Measurements from ENCODE around the gene OBSCN. TPM values are rescaled to one million over a fixed set of nuclear protein-coding genes. Genes with fewer than 3 reads are reported as not detected.

The OBSCN gene
- total RNA-seq, 1 donor from 2014 or later, result 15.2 TPM

GRCh38 chr1:228302086-228302485 lies 94.2 kb downstream of the OBSCN start:
- DNase-seq (ENCODE audit: extremely low spot score, unreplicated experiment), result no peak
- peaks cover 9% of the 10 kb centered on the region for H3K36me3 Mint-ChIP-seq (ENCODE audit: unreplicated experiment)
- no peak overlapping the region for H3K27ac Mint-ChIP-seq (ENCODE audit: unreplicated experiment)
- no peak for TF ChIP-seq CTCF (IDR thresholded peaks at IDR 0.05)
- no peaks in the 10 kb centered on the region for H3K4me1 Mint-ChIP-seq (ENCODE audit: unreplicated experiment)
- peaks cover 34% of the 10 kb centered on the region for H3K9me3 Mint-ChIP-seq (ENCODE audit: unreplicated experiment)
- H3K4me3 Mint-ChIP-seq (ENCODE audit: unreplicated experiment), result no peak overlapping the region
- no peaks in the 10 kb centered on the region for H3K27me3 Mint-ChIP-seq (ENCODE audit: unreplicated experiment)

- Mint-ChIP-seq H3K4me3 (ENCODE audit: unreplicated experiment) (no peak overlapping the region), H3K9me3 (ENCODE audit: unreplicated experiment) (peaks cover 23% of the 10 kb centered on the region), H3K36me3 (ENCODE audit: unreplicated experiment) (peaks cover 8% of the 10 kb centered on the region), H3K27me3 (ENCODE audit: unreplicated experiment) (no peaks in the 10 kb centered on the region), H3K4me1 (ENCODE audit: unreplicated experiment) (no peaks in the 10 kb centered on the region), H3K27ac (ENCODE audit: unreplicated experiment) (no peak overlapping the region)
- no peak for TF ChIP-seq CTCF (IDR thresholded peaks at IDR 0.05)
- no peak for DNase-seq (ENCODE audit: extremely low spot score, unreplicated experiment)
Observed at GRCh38 chr1:228303596-228303995, 95.8 kb downstream of the OBSCN start.

GRCh38 chr1:228304225-228304624 lies 96.4 kb downstream of the OBSCN start:
- Mint-ChIP-seq H3K27me3 (ENCODE audit: unreplicated experiment) (no peaks in the 10 kb centered on the region), H3K27ac (ENCODE audit: unreplicated experiment) (no peak overlapping the region), H3K36me3 (ENCODE audit: unreplicated experiment) (peaks cover 8% of the 10 kb centered on the region), H3K4me3 (ENCODE audit: unreplicated experiment) (no peak overlapping the region), H3K4me1 (ENCODE audit: unreplicated experiment) (no peaks in the 10 kb centered on the region), H3K9me3 (ENCODE audit: unreplicated experiment) (peaks cover 23% of the 10 kb centered on the region)
- DNase-seq (ENCODE audit: extremely low spot score, unreplicated experiment), result no peak
- TF ChIP-seq CTCF (IDR thresholded peaks at IDR 0.05), result no peak

- DNase-seq (ENCODE audit: extremely low spot score, unreplicated experiment), result peak; percentile 63
- H3K27ac Mint-ChIP-seq (ENCODE audit: unreplicated experiment), result no peak overlapping the region
Observed at GRCh38 chr1:228304766-228305395, 97.0 kb downstream of the OBSCN start.

GRCh38 chr1:228305721-228306152 lies 97.9 kb downstream of the OBSCN start:
- no peak for TF ChIP-seq CTCF (IDR thresholded peaks at IDR 0.05)
- Mint-ChIP-seq H3K36me3 (ENCODE audit: unreplicated experiment) (peaks cover 8% of the 10 kb centered on the region), H3K9me3 (ENCODE audit: unreplicated experiment) (peaks cover 16% of the 10 kb centered on the region), H3K27me3 (ENCODE audit: unreplicated experiment) (no peaks in the 10 kb centered on the region), H3K27ac (ENCODE audit: unreplicated experiment) (no peak overlapping the region), H3K4me3 (ENCODE audit: unreplicated experiment) (no peak overlapping the region), H3K4me1 (ENCODE audit: unreplicated experiment) (no peaks in the 10 kb centered on the region)
- peak; percentile 71 for DNase-seq (ENCODE audit: extremely low spot score, unreplicated experiment)

More at GRCh38 chr1:228304766-228305395, 97.0 kb downstream of the OBSCN start:
- H3K36me3 Mint-ChIP-seq (ENCODE audit: unreplicated experiment), result peaks cover 8% of the 10 kb centered on the region
- H3K4me1 Mint-ChIP-seq (ENCODE audit: unreplicated experiment), result no peaks in the 10 kb centered on the region
- TF ChIP-seq CTCF (IDR thresholded peaks at IDR 0.05), result no peak
- H3K27me3 Mint-ChIP-seq (ENCODE audit: unreplicated experiment), result no peaks in the 10 kb centered on the region
- H3K4me3 Mint-ChIP-seq (ENCODE audit: unreplicated experiment), result no peak overlapping the region
- H3K9me3 Mint-ChIP-seq (ENCODE audit: unreplicated experiment), result peaks cover 19% of the 10 kb centered on the region
